Body of pancreas (tissue), 4 donors: ENCODE data around the gene PRRC2B.

ENCODE experiments used
- CTCF ChIP-seq, 7 experiments: fragments of 450-650 bp in 4 of 7; fragments of 200-600 bp in 3 of 7; sonication (generic) in 3 of 7; IDR thresholded peaks; one replicate each; pipeline ENCODE4 v1.5.1; 2016 to 2019; ENCODE audit warnings: antibody characterized with exemption in 7 of 7
- POLR2A ChIP-seq, 3 donors: fragments of 450-650 bp; IDR thresholded peaks; one replicate each; pipeline ENCODE4 v1.6.1; 2016; ENCODE audit warnings: antibody characterized with exemption in 3 of 3, mild to moderate bottlenecking in 2 of 3

- TF ChIP-seq CTCF (IDR thresholded peaks at IDR 0.05), result no peak
- TF ChIP-seq POLR2A (IDR thresholded peaks at IDR 0.05), result no peak
Measured at GRCh38 chr9:131404987-131405386, 11.1 kb downstream of the PRRC2B start.
